Activated naive CD4-positive, alpha-beta T cell treated with anti-CD3 and anti-CD28 coated beads, Interleukin-2, amount 10 ng/mL, durations not matched to agents 7 days and 5 days (primary cell): ENCODE results near the gene CRIP3.

ENCODE experiments used
- CTCF ChIA-PET: fragments of 350-600 bp; sonication (Branson Sonifier 250); formaldehyde crosslinking; loops from one replicate; lab custom pipeline; 2021; ENCODE audit warnings: antibody characterized with exemption; lab: Charles Lee
- DNase-seq: peaks from one replicate; pipeline ENCODE4 v3.0.0-alpha.2; 2020
- H3K27ac Mint-ChIP-seq: one replicate; pipeline ENCODE4 v1.8.0; 2021; ENCODE audit warnings: mild to moderate bottlenecking, moderate library complexity, mixed read lengths
- H3K27me3 Mint-ChIP-seq: one replicate; pipeline ENCODE4 v1.8.0; 2021; ENCODE audit warnings: mild to moderate bottlenecking, mixed read lengths
- H3K36me3 Mint-ChIP-seq: one replicate; pipeline ENCODE4 v1.8.0; 2021; ENCODE audit warnings: mixed read lengths
- H3K4me1 Mint-ChIP-seq: one replicate; pipeline ENCODE4 v1.8.0; 2021; ENCODE audit warnings: mixed read lengths
- H3K4me3 Mint-ChIP-seq: one replicate; pipeline ENCODE4 v1.8.0; 2021; ENCODE audit warnings: mild to moderate bottlenecking, moderate library complexity, mixed read lengths
- H3K9me3 Mint-ChIP-seq: one replicate; pipeline ENCODE4 v1.8.0; 2021; ENCODE audit warnings: mixed read lengths

The CRIP3 gene

GRCh38 chr6:43290339-43290904, 18.2 kb downstream of the CRIP3 start:
- no peaks in the 10 kb centered on the region for H3K4me1 Mint-ChIP-seq
- no peak for DNase-seq
- H3K27me3 Mint-ChIP-seq: peaks cover 48% of the 10 kb centered on the region
- H3K9me3 Mint-ChIP-seq: no peaks in the 10 kb centered on the region
- H3K4me3 Mint-ChIP-seq: no peak overlapping the region
- H3K36me3 Mint-ChIP-seq: no peaks in the 10 kb centered on the region
- CTCF ChIA-PET: interaction anchor here (1.5 kb wide), 1 partner anchor 10 kb away, joined by 4 read pairs; no protein-coding TSS in a partner anchor
- H3K27ac Mint-ChIP-seq: no peak overlapping the region

GRCh38 chr6:43287717-43288679, 20.6 kb downstream of the CRIP3 start:
- H3K4me1 Mint-ChIP-seq: no peaks in the 10 kb centered on the region
- H3K4me3 Mint-ChIP-seq: no peak overlapping the region
- CTCF ChIA-PET: no interaction called here
- H3K9me3 Mint-ChIP-seq: no peaks in the 10 kb centered on the region
- H3K27me3 Mint-ChIP-seq: peaks cover 68% of the 10 kb centered on the region
- no peaks in the 10 kb centered on the region for H3K36me3 Mint-ChIP-seq
- DNase-seq: no peak
- H3K27ac Mint-ChIP-seq: no peak overlapping the region

- H3K36me3 Mint-ChIP-seq: no peaks in the 10 kb centered on the region
- H3K27ac Mint-ChIP-seq: no peak overlapping the region
- peaks cover 70% of the 10 kb centered on the region for H3K27me3 Mint-ChIP-seq
- peaks cover 2% of the 10 kb centered on the region for H3K4me1 Mint-ChIP-seq
- no peak overlapping the region for H3K4me3 Mint-ChIP-seq
- no peak for DNase-seq
- no peaks in the 10 kb centered on the region for H3K9me3 Mint-ChIP-seq
- CTCF ChIA-PET: no interaction called here
These were observed 21.5 kb downstream of the CRIP3 start for GRCh38 chr6:43286980-43287716.

DNA sequence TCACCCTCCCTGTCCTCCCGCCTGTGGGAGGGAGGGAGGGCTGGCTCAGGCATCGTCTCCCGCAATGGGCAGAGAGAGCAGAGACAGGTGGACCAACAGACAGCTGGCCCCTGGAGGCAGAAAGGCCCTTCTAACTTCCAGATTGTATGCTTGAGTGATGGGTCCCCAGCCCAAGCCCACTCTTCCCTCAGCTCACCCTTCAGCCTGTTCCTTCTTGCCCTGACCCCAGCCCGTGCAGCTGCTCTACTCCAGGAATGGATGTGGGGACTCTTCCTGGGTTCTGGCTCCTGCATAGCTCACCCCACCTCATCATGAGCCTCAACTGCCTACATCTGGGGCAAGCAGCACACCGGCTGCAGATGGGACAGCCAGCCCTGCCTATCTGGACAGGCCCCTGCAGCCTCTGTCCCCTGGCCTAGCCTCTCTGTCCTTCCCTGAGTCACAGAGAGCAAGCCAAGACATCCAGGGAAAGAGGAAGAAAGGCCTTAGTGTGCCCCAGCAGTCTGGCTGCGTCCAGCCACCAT, 22.1 kb downstream of the CRIP3 start:
- Mint-ChIP-seq H3K4me1 (peaks cover 2% of the 10 kb centered on the region), H3K27me3 (peaks cover 76% of the 10 kb centered on the region), H3K9me3 (no peaks in the 10 kb centered on the region), H3K4me3 (no peak overlapping the region), H3K36me3 (no peaks in the 10 kb centered on the region), H3K27ac (no peak overlapping the region)
- CTCF ChIA-PET: interaction anchor here (0.5 kb wide), 1 partner anchor 556 kb away, joined by 3 read pairs; no protein-coding TSS in a partner anchor
- no peak for DNase-seq

DNA sequence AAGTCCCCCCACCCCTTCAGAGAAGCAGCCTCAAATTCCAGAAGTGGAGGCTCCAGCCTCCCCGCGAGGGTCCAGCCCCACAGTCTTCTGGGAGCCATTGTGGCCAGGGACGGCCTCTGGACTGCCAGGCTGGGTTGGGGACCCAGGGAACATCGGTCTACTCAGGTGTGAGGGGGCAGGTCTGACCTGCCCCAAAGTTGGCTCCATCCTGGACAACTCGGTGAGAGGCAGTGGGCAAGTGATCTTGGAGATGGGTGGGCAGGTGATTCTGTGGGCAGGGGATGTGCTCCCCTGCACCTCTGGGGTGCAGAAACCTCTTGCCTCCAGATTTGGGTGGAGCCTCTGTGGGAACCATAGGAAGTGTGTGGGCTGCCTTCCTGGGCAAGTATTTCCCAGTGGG, 22.8 kb downstream of the CRIP3 start:
- peaks cover 2% of the 10 kb centered on the region for H3K4me1 Mint-ChIP-seq
- H3K9me3 Mint-ChIP-seq: no peaks in the 10 kb centered on the region
- DNase-seq: no peak
- H3K4me3 Mint-ChIP-seq: no peak overlapping the region
- H3K27ac Mint-ChIP-seq: no peak overlapping the region
- CTCF ChIA-PET: no interaction called here
- H3K36me3 Mint-ChIP-seq: no peaks in the 10 kb centered on the region
- H3K27me3 Mint-ChIP-seq: peaks cover 81% of the 10 kb centered on the region

- H3K27me3 Mint-ChIP-seq: peaks cover 81% of the 10 kb centered on the region
- no peaks in the 10 kb centered on the region for H3K9me3 Mint-ChIP-seq
- no peak overlapping the region for H3K4me3 Mint-ChIP-seq
- H3K4me1 Mint-ChIP-seq: peaks cover 5% of the 10 kb centered on the region
- H3K36me3 Mint-ChIP-seq: no peaks in the 10 kb centered on the region
- CTCF ChIA-PET: no interaction called here
- DNase-seq: no peak
- no peak overlapping the region for H3K27ac Mint-ChIP-seq
These were observed 23.4 kb downstream of the CRIP3 start for GRCh38 chr6:43284991-43285781.

DNA sequence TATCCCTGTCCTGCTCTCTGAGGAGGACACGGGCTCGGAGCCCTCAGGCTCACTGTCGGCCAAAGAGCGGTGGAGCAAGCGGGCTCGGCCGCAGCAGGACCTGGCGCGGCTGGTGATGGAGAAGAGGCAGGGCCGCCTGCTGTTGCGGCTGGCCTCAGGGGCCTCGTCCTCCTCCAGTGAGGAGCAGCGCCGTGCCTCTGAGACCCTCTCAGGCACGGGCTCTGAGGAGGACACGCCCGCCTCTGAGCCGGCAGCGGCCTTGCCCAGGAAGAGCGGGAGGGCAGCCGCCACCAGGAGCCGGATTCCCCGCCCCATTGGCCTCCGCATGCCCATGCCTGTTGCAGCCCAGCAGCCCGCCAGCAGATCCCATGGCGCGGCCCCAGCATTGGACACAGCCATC, 24.7 kb downstream of the CRIP3 start:
- no peak overlapping the region for H3K27ac Mint-ChIP-seq
- H3K36me3 Mint-ChIP-seq: no peaks in the 10 kb centered on the region
- CTCF ChIA-PET: no interaction called here
- no peak for DNase-seq
- peaks cover 92% of the 10 kb centered on the region for H3K27me3 Mint-ChIP-seq
- no peak overlapping the region for H3K4me3 Mint-ChIP-seq
- peaks cover 13% of the 10 kb centered on the region for H3K4me1 Mint-ChIP-seq
- H3K9me3 Mint-ChIP-seq: no peaks in the 10 kb centered on the region

GRCh38 chr6:43283514-43283901, 25.1 kb downstream of the CRIP3 start:
- Mint-ChIP-seq H3K9me3 (no peaks in the 10 kb centered on the region), H3K4me3 (no peak overlapping the region), H3K27ac (no peak overlapping the region), H3K4me1 (peaks cover 15% of the 10 kb centered on the region), H3K27me3 (peaks cover 96% of the 10 kb centered on the region), H3K36me3 (no peaks in the 10 kb centered on the region)
- no peak for DNase-seq
- CTCF ChIA-PET: no interaction called here

DNA sequence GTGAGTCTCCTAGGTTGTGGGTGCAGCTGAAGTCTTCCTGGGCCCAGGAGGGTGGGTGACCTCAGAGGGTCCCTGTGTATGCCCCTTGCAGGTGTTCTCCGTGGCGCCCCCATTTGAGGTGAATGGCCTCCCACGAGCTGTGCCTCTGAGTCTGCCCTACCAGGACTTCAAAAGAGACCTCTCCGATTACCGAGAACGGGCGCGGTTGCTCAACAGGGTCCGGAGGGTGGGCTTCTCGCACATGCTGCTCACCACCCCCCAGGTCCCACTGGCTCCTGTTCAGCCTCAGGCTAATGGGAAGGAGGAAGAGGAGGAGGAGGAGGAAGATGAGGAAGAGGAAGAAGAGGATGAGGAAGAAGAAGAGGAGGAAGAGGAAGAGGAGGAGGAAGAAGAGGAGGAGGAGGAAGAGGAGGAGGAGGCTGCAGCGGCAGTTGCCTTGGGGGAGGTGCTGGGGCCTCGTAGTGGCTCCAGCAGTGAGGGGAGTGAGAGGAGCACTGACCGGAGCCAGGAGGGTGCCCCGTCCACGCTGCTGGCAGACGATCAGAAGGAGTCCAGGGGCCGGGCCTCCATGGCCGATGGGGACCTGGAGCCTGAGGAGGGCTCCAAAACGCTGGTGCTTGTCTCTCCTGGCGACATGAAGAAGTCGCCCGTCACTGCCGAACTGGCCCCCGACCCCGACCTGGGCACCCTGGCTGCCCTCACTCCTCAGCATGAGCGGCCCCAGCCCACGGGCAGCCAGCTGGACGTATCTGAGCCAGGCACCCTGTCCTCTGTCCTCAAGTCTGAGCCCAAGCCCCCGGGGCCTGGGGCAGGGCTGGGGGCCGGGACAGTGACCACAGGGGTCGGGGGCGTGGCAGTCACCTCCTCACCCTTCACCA, 25.8 kb downstream of the CRIP3 start:
- DNase-seq: no peak
- CTCF ChIA-PET: interaction anchor here (0.6 kb wide), 1 partner anchor 37 kb away, joined by 3 read pairs; no protein-coding TSS in a partner anchor
- Mint-ChIP-seq H3K36me3 (no peaks in the 10 kb centered on the region), H3K27ac (no peak overlapping the region), H3K27me3 (peaks cover 97% of the 10 kb centered on the region), H3K4me1 (peaks cover 22% of the 10 kb centered on the region), H3K9me3 (no peaks in the 10 kb centered on the region), H3K4me3 (no peak overlapping the region)

DNA sequence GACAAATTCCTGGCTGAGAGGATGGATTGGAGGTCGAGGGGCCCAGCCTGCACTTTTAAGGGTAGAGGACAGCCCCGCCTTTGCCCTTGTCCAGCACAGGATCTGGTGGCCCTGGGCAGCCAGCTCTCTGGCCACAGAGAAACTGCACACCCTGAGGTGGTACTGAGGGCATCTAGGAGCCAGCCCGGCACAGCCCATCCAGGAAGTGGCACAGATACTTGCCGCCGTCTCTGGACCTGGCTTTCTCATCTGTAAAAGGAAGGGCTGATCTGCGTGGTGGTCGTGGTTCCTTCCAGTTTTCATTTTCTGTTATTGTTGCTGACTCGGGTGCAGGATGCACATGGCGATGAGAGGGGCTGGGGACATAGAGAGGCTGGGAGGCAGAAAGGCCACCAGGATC, 26.6 kb downstream of the CRIP3 start:
- peaks cover 97% of the 10 kb centered on the region for H3K27me3 Mint-ChIP-seq
- no peaks in the 10 kb centered on the region for H3K36me3 Mint-ChIP-seq
- CTCF ChIA-PET: interaction anchor here (0.9 to 2.4 kb wide), 2 partner anchors 19 to 225 kb away, joined by 3 to 7 read pairs; no protein-coding TSS in a partner anchor
- peaks cover 24% of the 10 kb centered on the region for H3K4me1 Mint-ChIP-seq
- no peak overlapping the region for H3K27ac Mint-ChIP-seq
- no peaks in the 10 kb centered on the region for H3K9me3 Mint-ChIP-seq
- no peak for DNase-seq
- no peak overlapping the region for H3K4me3 Mint-ChIP-seq

GRCh38 chr6:43280234-43280633, 28.4 kb downstream of the CRIP3 start:
- Mint-ChIP-seq H3K27ac (no peak overlapping the region), H3K36me3 (no peaks in the 10 kb centered on the region), H3K4me3 (no peak overlapping the region), H3K4me1 (peaks cover 35% of the 10 kb centered on the region), H3K9me3 (no peaks in the 10 kb centered on the region), H3K27me3 (peaks cover 97% of the 10 kb centered on the region)
- CTCF ChIA-PET: interaction anchor here (0.9 to 2.4 kb wide), 4 partner anchors 9 to 51 kb away, joined by 4 to 7 read pairs (median 4); partner anchors contain the start of genes CRIP3 and DNPH1
- DNase-seq: no peak

DNA sequence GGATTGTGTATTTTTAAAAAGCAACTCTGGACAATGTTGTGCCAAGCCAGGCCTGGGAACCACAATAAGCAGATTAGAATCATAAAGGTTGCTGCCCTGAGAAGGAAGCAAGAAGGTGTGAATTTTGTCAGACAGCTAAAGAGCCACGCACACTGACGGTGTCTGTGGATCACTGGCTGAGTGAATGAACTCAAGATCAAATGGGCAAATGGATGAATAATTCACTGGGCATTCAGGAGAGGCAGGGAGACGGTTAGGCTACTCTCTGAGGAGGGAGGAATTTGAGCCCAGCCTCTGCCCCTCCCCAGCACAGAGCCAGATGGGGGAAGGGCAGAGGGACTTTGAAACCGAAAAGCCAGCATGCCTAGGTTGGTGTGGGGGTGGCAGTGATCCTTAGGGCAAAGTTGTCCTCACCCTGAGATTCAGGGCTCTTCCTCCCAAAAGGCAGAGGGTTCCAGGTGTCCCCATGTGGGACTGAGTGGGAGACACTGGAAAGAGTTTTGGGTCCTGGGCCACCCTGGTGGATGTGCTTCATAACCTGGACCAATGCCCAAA, 30.0 kb downstream of the CRIP3 start:
- Mint-ChIP-seq H3K4me3 (no peak overlapping the region), H3K27ac (no peak overlapping the region), H3K36me3 (no peaks in the 10 kb centered on the region), H3K27me3 (peaks cover 99% of the 10 kb centered on the region), H3K4me1 (peaks cover 46% of the 10 kb centered on the region), H3K9me3 (no peaks in the 10 kb centered on the region)
- no peak for DNase-seq
- CTCF ChIA-PET: no interaction called here
